Measurements from ENCODE around the gene EFCAB6. TPM values are rescaled to one million over a fixed set of nuclear protein-coding genes. Genes with fewer than 3 reads are reported as not detected.

Gene EFCAB6
- total RNA-seq, 4 donors from 2014 or later: 1.1 to 3.8 (median 2.7) TPM

DNA sequence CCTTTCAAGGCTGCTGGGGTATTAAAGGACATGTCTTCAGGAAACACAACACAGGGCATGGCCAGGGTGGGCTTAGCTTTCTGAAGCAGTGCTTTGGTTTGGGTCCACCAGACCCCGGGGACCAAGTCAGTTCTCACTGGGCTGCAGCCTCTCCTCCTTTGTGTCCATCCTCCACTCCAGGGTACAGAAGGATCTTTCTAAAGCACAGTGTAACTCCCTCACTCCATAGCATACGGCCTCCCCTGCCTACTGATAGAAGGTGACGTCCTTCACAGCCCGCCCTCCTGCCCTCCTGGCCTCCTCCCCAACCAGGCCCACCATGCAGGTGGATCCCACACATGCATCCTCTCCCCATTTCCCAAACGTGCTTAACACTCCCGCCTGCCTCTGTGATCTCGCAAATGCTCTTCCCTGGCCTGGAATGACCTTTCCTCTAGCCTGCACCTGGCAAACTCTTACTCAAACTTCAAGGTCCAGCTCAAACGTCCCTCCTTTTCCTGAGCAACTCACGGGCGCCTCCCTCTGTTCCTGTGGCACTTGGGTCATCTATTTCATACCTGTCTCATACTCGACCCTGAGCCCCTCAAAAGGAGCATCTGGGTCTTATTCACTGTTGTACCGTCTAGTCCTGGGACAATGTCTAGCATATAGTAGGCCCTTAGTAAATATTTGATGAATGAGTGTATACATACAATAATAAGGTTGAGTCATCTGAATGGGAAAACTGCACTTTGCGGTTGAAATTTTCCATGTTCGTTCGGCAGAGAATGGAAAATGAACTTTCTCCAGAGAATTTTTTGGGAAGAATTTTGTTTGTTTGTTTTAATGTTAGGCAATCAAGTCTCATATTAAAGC, 187.7 kb downstream of the EFCAB6 start:
- Histone ChIP-seq H3K36me3 (peaks cover 0 to 6% of the 10 kb centered on the region in 2 donors), H3K27me3 (no peaks in the 10 kb centered on the region), H3K4me1 (no peaks in the 10 kb centered on the region), H3K4me3 (no peak overlapping the region), H3K9me3 (peaks cover 0 to 10% (median 0%) of the 10 kb centered on the region in 3 donors), H3K27ac (no peak overlapping the region)
- no peak for ATAC-seq
- WGBS, 2 donors (ENCODE audit: low coverage in 1 of 2): 82 to 85% methylated on average over 8 to 14 of the region's 15 CpGs
- no peak for TF ChIP-seq EP300 (IDR thresholded peaks at IDR 0.05)
- TF ChIP-seq, protein P1, sequence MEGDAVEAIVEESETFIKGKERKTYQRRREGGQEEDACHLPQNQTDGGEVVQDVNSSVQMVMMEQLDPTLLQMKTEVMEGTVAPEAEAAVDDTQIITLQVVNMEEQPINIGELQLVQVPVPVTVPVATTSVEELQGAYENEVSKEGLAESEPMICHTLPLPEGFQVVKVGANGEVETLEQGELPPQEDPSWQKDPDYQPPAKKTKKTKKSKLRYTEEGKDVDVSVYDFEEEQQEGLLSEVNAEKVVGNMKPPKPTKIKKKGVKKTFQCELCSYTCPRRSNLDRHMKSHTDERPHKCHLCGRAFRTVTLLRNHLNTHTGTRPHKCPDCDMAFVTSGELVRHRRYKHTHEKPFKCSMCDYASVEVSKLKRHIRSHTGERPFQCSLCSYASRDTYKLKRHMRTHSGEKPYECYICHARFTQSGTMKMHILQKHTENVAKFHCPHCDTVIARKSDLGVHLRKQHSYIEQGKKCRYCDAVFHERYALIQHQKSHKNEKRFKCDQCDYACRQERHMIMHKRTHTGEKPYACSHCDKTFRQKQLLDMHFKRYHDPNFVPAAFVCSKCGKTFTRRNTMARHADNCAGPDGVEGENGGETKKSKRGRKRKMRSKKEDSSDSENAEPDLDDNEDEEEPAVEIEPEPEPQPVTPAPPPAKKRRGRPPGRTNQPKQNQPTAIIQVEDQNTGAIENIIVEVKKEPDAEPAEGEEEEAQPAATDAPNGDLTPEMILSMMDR (IDR thresholded peaks at IDR 0.05): no peak

DNA sequence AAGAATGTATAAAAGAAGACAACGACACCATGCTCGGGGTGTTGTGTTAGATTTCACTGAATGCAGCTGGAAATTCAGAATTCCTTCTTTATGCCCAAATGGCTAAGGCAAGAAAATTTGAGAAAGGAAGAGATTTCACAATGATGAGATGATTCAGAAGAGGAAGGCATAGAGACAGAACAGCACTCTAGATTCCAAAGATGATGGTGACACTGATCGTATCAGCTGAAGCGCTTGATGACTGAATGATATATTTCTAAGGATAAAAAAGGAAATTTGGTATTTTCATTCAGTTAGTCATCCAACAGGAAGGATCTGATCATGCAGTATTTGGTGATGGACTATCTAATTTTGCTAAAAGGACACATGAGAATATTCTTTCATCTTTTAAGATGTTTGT, 189.2 kb downstream of the EFCAB6 start:
- WGBS, 2 donors (ENCODE audit: low coverage in 1 of 2): 87 to 100% methylated on average over 3 to 4 of the region's 4 CpGs
- no peak for ATAC-seq

DNA sequence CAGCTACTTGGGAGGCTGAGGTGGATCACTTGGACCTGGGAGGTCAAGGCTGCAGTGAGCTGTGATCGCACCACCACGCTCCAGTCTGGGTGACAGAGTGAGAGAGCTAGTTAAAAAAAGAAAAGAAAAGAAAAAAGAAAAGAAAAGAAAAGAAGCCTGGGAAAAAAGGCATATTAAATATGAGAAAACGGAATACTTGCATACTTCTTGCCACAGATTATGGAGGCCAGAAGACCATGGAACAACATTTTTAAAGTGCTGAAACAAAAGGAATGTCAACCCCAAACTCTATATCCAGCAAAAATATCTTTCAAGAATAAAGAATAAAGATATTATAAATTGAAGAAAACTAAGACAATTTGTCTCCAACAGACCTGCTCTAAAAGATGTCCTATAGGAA, 191.9 kb downstream of the EFCAB6 start:
- Histone ChIP-seq H3K4me1 (no peaks in the 10 kb centered on the region), H3K27me3 (no peaks in the 10 kb centered on the region), H3K9me3 (peaks cover 0 to 10% (median 0%) of the 10 kb centered on the region in 3 donors), H3K4me3 (no peak overlapping the region), H3K27ac (no peak overlapping the region), H3K36me3 (no peaks in the 10 kb centered on the region)
- TF ChIP-seq, protein P1 (IDR thresholded peaks at IDR 0.05): no peak
- TF ChIP-seq EP300 (IDR thresholded peaks at IDR 0.05) (no peak), POLR2AphosphoS5 (IDR thresholded peaks at IDR 0.05) (no peak), POLR2A (IDR thresholded peaks at IDR 0.05) (no peak)
- WGBS, 2 donors (ENCODE audit: low coverage in 1 of 2): 96% methylated on average over 3 of the region's 3 CpGs; no CpG with 5 or more reads in 1 of the 2 donors
- ATAC-seq: no peak

More for the DNA sequence above, 189.2 kb downstream of the EFCAB6 start:
- Histone ChIP-seq H3K36me3 (peaks cover 0 to 6% of the 10 kb centered on the region in 2 donors), H3K9me3 (peaks cover 0 to 10% (median 0%) of the 10 kb centered on the region in 3 donors), H3K4me1 (no peaks in the 10 kb centered on the region), H3K27ac (no peak overlapping the region), H3K4me3 (no peak overlapping the region), H3K27me3 (no peaks in the 10 kb centered on the region)
- no peak for TF ChIP-seq EP300 (IDR thresholded peaks at IDR 0.05)
- no peak for TF ChIP-seq POLR2A (IDR thresholded peaks at IDR 0.05)
- TF ChIP-seq, protein P1 (IDR thresholded peaks at IDR 0.05): no peak
- TF ChIP-seq POLR2AphosphoS5 (IDR thresholded peaks at IDR 0.05): no peak

DNA sequence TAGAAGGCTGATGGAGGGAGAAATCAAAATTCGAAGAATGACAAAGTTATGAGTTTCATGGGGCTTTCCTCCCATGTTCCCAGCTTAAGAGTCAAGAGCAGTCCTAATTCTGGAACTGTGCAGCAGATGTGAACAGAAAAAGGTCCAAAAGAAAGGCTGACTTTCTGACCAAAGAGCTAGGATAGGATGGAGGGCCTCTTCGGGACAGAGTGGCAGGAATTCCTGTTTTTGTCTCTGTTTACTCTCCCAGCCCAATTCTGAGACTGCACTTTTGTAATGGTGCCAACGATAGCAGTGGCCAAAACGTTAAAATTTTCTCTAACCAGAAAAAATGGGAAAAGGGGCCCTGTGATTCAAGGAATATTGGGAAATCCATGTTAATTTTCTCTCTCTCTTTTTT, 193.6 kb downstream of the EFCAB6 start:
- no peak overlapping the region for H3K4me3 ChIP-seq
- peaks cover 0 to 6% of the 10 kb centered on the region in 2 donors for H3K36me3 ChIP-seq
- H3K4me1 ChIP-seq: no peaks in the 10 kb centered on the region
- no peak for ATAC-seq
- WGBS, 2 donors (ENCODE audit: low coverage in 1 of 2): 52 to 53% methylated on average over 4 of the region's 4 CpGs
- TF ChIP-seq, protein P1 (IDR thresholded peaks at IDR 0.05): no peak
- TF ChIP-seq POLR2AphosphoS5 (IDR thresholded peaks at IDR 0.05) (no peak), EP300 (IDR thresholded peaks at IDR 0.05) (no peak), POLR2A (IDR thresholded peaks at IDR 0.05) (no peak)
- peaks cover 0 to 10% (median 0%) of the 10 kb centered on the region in 3 donors for H3K9me3 ChIP-seq
- no peaks in the 10 kb centered on the region for H3K27me3 ChIP-seq
- H3K27ac ChIP-seq: no peak overlapping the region

DNA sequence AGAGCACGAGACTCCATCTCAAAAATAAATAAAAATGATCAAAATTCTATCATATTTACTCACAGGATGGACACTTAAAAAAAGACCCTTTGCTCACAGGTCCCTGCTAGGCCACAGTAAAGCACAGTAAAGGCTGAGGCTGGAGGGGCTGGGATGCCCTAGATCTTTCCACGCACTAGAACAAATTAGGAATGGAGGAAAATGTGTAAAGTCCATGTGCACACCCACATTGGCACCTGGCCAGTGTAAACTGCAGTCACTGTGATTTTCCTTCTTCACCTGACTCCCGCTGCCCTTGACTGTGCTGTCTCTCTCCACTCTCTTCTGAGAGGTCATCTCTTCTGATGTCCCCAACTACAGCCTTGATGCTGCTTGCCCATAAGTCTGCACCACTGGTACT, 195.5 kb downstream of the EFCAB6 start:
- no peaks in the 10 kb centered on the region for H3K4me1 ChIP-seq
- TF ChIP-seq POLR2A (IDR thresholded peaks at IDR 0.05) (no peak), EP300 (IDR thresholded peaks at IDR 0.05) (no peak), POLR2AphosphoS5 (IDR thresholded peaks at IDR 0.05) (no peak)
- TF ChIP-seq, protein P1 (IDR thresholded peaks at IDR 0.05): no peak
- no peaks in the 10 kb centered on the region for H3K27me3 ChIP-seq
- 79 to 95% methylated on average over 2 to 3 of the region's 3 CpGs for WGBS, 2 donors (ENCODE audit: low coverage in 1 of 2)
- ATAC-seq: no peak
- H3K9me3 ChIP-seq: peaks cover 0 to 10% (median 0%) of the 10 kb centered on the region in 3 donors
- H3K36me3 ChIP-seq: peaks cover 0 to 6% of the 10 kb centered on the region in 2 donors
- H3K27ac ChIP-seq: no peak overlapping the region
- no peak overlapping the region for H3K4me3 ChIP-seq

Data from gastroesophageal sphincter (tissue), 4 donors.